WTC11 (cell line): Measurements from ENCODE around the gene SLC2A14. TPM values are rescaled to one million over a fixed set of nuclear protein-coding genes. Genes with fewer than 3 reads are reported as not detected.

Experiments
- ATAC-seq: fragments of 200-7000 bp; cut with Tn5 transposase; 2 replicates; pipeline ENCODE4 v1.10.0; 2021; ENCODE audit warnings: mild to moderate bottlenecking, moderate library complexity
- CTCF ChIA-PET: fragments of 300-600 bp; sonication (Branson Sonifier 250); formaldehyde crosslinking; loops from one replicate; lab custom pipeline; 2021; ENCODE audit warnings: antibody characterized with exemption; lab: Charles Lee
- POLR2A ChIA-PET: fragments of 350-600 bp; sonication (Branson Sonifier 250); formaldehyde crosslinking; loops from one replicate; lab custom pipeline; 2021; ENCODE audit warnings: antibody characterized with exemption; lab: Charles Lee
- DNase-seq: peaks from one replicate; pipeline ENCODE4 v3.0.0; 2021; ENCODE audit warnings: low spot score
- H3K27ac Mint-ChIP-seq: 2 replicates; pipeline ENCODE4 v1.8.0; 2021; ENCODE audit warnings: mixed read lengths
- H3K27me3 Mint-ChIP-seq: 2 replicates; pipeline ENCODE4 v1.8.0; 2021; ENCODE audit warnings: low read depth, mild to moderate bottlenecking, moderate library complexity, mixed read lengths
- H3K36me3 Mint-ChIP-seq: 2 replicates; pipeline ENCODE4 v1.8.0; 2021; ENCODE audit warnings: mixed read lengths
- H3K4me1 Mint-ChIP-seq: 2 replicates; pipeline ENCODE4 v1.8.0; 2022; ENCODE audit warnings: mixed read lengths
- H3K4me3 Mint-ChIP-seq: 2 replicates; pipeline ENCODE4 v1.8.0; 2021; ENCODE audit warnings: mild to moderate bottlenecking, moderate library complexity, mixed read lengths
- H3K9me3 Mint-ChIP-seq: 2 replicates; pipeline ENCODE4 v1.8.0; 2021; ENCODE audit warnings: mixed read lengths
- E2F5 ChIP-seq: sonication (generic); formaldehyde crosslinking; IDR thresholded peaks from 2 replicates; pipeline ENCODE4 v1.8.1; 2022; ENCODE audit warnings: mild to moderate bottlenecking, moderate library complexity, missing genetic modification reagents
- ETV6 ChIP-seq: sonication (generic); formaldehyde crosslinking; IDR thresholded peaks from 2 replicates; pipeline ENCODE4 v1.8.1; 2022; ENCODE audit warnings: mild to moderate bottlenecking, missing genetic modification reagents
- FOXJ3 ChIP-seq: sonication (generic); formaldehyde crosslinking; IDR thresholded peaks from 2 replicates; pipeline ENCODE4 v1.9.0; 2021; ENCODE audit warnings: missing genetic modification reagents, mild to moderate bottlenecking, borderline replicate concordance
- FOXK1 ChIP-seq: sonication (generic); formaldehyde crosslinking; IDR thresholded peaks from 2 replicates; pipeline ENCODE4 v1.8.0; 2022; ENCODE audit warnings: mild to moderate bottlenecking, moderate library complexity, missing genetic modification reagents
- FOXP1 ChIP-seq: sonication (generic); formaldehyde crosslinking; IDR thresholded peaks from 2 replicates; pipeline ENCODE4 v1.8.0; 2022; ENCODE audit warnings: missing genetic modification reagents, mild to moderate bottlenecking, moderate library complexity, borderline replicate concordance
- GTF2I ChIP-seq: fragments of 250-450 bp; sonication (Bioruptor Pico); conservative IDR thresholded peaks from 2 replicates; pipeline ENCODE4 v1.4.0; 2021; ENCODE audit warnings: mild to moderate bottlenecking
- JAZF1 ChIP-seq: fragments of 250-450 bp; sonication (Bioruptor Pico); IDR thresholded peaks from 2 replicates; pipeline ENCODE4 v1.9.0; 2021; ENCODE audit warnings: moderate library complexity, mild to moderate bottlenecking, inconsistent platforms
- KAT7 ChIP-seq: sonication (generic); formaldehyde crosslinking; IDR thresholded peaks from 2 replicates; pipeline ENCODE4 v1.8.1; 2023; ENCODE audit warnings: missing genetic modification reagents, mild to moderate bottlenecking, borderline replicate concordance
- MXD4 ChIP-seq: fragments of 250-450 bp; sonication (Bioruptor Pico); IDR thresholded peaks from 2 replicates; pipeline ENCODE4 v1.8.0; 2021; ENCODE audit warnings: mild to moderate bottlenecking, moderate library complexity, borderline replicate concordance
- MYBL2 ChIP-seq: sonication (generic); formaldehyde crosslinking; IDR thresholded peaks from 2 replicates; pipeline ENCODE4 v1.8.1; 2023; ENCODE audit warnings: mild to moderate bottlenecking, moderate library complexity, missing genetic modification reagents
- NFE2L1 ChIP-seq: sonication (generic); formaldehyde crosslinking; IDR thresholded peaks from 2 replicates; pipeline ENCODE4 v1.8.1; 2023; ENCODE audit warnings: missing genetic modification reagents
- SMAD3 ChIP-seq: sonication (generic); formaldehyde crosslinking; IDR thresholded peaks from 2 replicates; pipeline ENCODE4 v1.8.0; 2022; ENCODE audit warnings: missing genetic modification reagents, mild to moderate bottlenecking, borderline replicate concordance
- SOX15 ChIP-seq: fragments of 250-450 bp; sonication (Bioruptor Pico); IDR thresholded peaks from 2 replicates; pipeline ENCODE4 v1.9.0; 2021; ENCODE audit warnings: mild to moderate bottlenecking
- ZMAT4 ChIP-seq: fragments of 250-450 bp; sonication (Bioruptor Pico); IDR thresholded peaks from 2 replicates; pipeline ENCODE4 v1.9.0; 2021; ENCODE audit warnings: mild to moderate bottlenecking
- ZNF281 ChIP-seq: sonication (generic); formaldehyde crosslinking; IDR thresholded peaks from 2 replicates; pipeline ENCODE4 v1.8.0; 2023; ENCODE audit warnings: mild to moderate bottlenecking, missing genetic modification reagents
- ZNF317 ChIP-seq: sonication (generic); formaldehyde crosslinking; IDR thresholded peaks from 2 replicates; pipeline ENCODE4 v1.8.1; 2023; ENCODE audit warnings: low read depth, mild to moderate bottlenecking, moderate library complexity, missing genetic modification reagents, borderline replicate concordance
- ZNF416 ChIP-seq: fragments of 250-450 bp; sonication (Bioruptor Pico); IDR thresholded peaks from 2 replicates; pipeline ENCODE4 v1.9.0; 2021; ENCODE audit warnings: mild to moderate bottlenecking, inconsistent platforms
- total RNA-seq: library from RNA; stranded (reverse); gene quantifications from 3 replicates; pipeline ENCODE4 v1.2.3, GENCODE V29; 2021
- TF ChIP-seq, protein P1 (sequence below): sonication (generic); formaldehyde crosslinking; IDR thresholded peaks from 2 replicates; pipeline ENCODE4 v1.8.0; 2023; ENCODE audit warnings: missing genetic modification reagents, mild to moderate bottlenecking, borderline replicate concordance
- TF ChIP-seq, protein P2 (sequence below): sonication (generic); formaldehyde crosslinking; IDR thresholded peaks from 2 replicates; pipeline ENCODE4 v1.8.1; 2023; ENCODE audit warnings: mild to moderate bottlenecking, missing genetic modification reagents
- TF ChIP-seq, protein P3 (sequence below): sonication (generic); formaldehyde crosslinking; conservative IDR thresholded peaks from 2 replicates; pipeline ENCODE4 v1.8.1; 2023; ENCODE audit warnings: mild to moderate bottlenecking, low read depth, missing genetic modification reagents, moderate library complexity
- TF ChIP-seq, protein P4 (sequence below): fragments of 250-450 bp; sonication (Bioruptor Pico); IDR thresholded peaks from 2 replicates; pipeline ENCODE4 v1.9.0; 2021; ENCODE audit warnings: mild to moderate bottlenecking

SLC2A14 gene
- total RNA-seq, 1 experiment from 2014 or later: 24.4 TPM

DNA sequence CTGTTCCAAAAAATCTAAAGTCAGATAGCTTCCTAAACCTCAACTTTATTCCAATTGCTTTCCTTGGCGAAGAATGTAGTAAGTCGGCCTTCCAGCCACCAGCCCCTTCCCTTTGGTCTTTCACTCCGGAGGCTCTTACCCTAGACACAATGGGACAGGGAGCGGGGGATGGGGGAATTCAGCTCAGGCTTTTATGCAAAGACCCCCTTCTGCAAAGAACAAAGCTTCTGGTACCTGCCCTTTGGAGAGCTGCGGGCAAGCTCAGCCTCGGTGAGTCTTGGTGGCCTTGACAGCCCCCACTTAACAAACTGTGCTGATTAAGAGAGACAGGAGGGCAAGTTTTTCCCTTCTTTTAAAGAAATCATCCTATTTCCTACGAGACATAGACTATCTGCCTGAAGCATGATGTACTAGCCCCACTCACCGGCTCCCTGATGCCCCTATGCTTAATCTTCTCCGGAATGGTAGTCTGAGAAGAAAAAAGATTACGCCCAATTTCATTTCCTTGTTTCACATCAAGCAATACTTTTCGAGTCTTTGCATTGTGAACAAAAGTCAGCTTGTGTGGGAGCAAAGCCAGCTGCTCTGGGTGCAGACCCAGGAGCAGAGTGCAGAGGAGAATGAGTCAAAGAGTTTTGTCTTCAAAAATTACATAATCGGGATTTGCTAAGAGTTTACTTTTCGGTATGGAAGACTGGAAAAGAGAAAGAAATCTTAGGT lies 85.0 kb downstream of the SLC2A14 start:
- ChIA-PET POLR2A (interaction anchor here (0.6 to 1.5 kb wide), 4 partner anchors 11 to 115 kb away, joined by 3 to 4 read pairs (median 4); no protein-coding TSS in a partner anchor), CTCF (interaction anchor here (0.5 to 1.5 kb wide), 6 partner anchors 17 to 348 kb away, joined by 3 to 5 read pairs (median 3); no protein-coding TSS in a partner anchor)
- ATAC-seq (peak; percentile 87), DNase-seq (peak; percentile 72)
- Mint-ChIP-seq H3K27me3 (no peaks in the 10 kb centered on the region), H3K27ac (peak overlapping the region; percentile 98), H3K36me3 (peaks cover 26% of the 10 kb centered on the region), H3K4me3 (peak overlapping the region; percentile 91), H3K9me3 (no peaks in the 10 kb centered on the region), H3K4me1 (peaks cover 61% of the 10 kb centered on the region)
- TF ChIP-seq GTF2I (no peak), SOX15 (no peak), ZMAT4 (CRISPR knock-in tag) (no peak), MYBL2 (CRISPR knock-in tag) (no peak), ZNF416 (CRISPR knock-in tag) (no peak), ETV6 (peak; percentile 86), JAZF1 (CRISPR knock-in tag) (no peak), FOXK1 (CRISPR knock-in tag) (0 out of 2 replicates have a peak, but pooled peaks have one; percentile 37), SMAD3 (CRISPR knock-in tag) (no peak), FOXP1 (CRISPR knock-in tag) (no peak), ZNF281 (CRISPR knock-in tag) (0 out of 2 replicates have a peak, but pooled peaks have one; percentile 55), ZNF317 (no peak), E2F5 (CRISPR knock-in tag) (no peak), MXD4 (CRISPR knock-in tag) (no peak), NFE2L1 (CRISPR knock-in tag) (no peak), FOXJ3 (CRISPR knock-in tag) (no peak), KAT7 (CRISPR knock-in tag) (no peak)
- TF ChIP-seq, protein P1, sequence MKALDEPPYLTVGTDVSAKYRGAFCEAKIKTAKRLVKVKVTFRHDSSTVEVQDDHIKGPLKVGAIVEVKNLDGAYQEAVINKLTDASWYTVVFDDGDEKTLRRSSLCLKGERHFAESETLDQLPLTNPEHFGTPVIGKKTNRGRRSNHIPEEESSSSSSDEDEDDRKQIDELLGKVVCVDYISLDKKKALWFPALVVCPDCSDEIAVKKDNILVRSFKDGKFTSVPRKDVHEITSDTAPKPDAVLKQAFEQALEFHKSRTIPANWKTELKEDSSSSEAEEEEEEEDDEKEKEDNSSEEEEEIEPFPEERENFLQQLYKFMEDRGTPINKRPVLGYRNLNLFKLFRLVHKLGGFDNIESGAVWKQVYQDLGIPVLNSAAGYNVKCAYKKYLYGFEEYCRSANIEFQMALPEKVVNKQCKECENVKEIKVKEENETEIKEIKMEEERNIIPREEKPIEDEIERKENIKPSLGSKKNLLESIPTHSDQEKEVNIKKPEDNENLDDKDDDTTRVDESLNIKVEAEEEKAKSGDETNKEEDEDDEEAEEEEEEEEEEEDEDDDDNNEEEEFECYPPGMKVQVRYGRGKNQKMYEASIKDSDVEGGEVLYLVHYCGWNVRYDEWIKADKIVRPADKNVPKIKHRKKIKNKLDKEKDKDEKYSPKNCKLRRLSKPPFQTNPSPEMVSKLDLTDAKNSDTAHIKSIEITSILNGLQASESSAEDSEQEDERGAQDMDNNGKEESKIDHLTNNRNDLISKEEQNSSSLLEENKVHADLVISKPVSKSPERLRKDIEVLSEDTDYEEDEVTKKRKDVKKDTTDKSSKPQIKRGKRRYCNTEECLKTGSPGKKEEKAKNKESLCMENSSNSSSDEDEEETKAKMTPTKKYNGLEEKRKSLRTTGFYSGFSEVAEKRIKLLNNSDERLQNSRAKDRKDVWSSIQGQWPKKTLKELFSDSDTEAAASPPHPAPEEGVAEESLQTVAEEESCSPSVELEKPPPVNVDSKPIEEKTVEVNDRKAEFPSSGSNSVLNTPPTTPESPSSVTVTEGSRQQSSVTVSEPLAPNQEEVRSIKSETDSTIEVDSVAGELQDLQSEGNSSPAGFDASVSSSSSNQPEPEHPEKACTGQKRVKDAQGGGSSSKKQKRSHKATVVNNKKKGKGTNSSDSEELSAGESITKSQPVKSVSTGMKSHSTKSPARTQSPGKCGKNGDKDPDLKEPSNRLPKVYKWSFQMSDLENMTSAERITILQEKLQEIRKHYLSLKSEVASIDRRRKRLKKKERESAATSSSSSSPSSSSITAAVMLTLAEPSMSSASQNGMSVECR: no peak
- TF ChIP-seq, protein P2, sequence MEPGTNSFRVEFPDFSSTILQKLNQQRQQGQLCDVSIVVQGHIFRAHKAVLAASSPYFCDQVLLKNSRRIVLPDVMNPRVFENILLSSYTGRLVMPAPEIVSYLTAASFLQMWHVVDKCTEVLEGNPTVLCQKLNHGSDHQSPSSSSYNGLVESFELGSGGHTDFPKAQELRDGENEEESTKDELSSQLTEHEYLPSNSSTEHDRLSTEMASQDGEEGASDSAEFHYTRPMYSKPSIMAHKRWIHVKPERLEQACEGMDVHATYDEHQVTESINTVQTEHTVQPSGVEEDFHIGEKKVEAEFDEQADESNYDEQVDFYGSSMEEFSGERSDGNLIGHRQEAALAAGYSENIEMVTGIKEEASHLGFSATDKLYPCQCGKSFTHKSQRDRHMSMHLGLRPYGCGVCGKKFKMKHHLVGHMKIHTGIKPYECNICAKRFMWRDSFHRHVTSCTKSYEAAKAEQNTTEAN: no peak
- TF ChIP-seq, protein P3, sequence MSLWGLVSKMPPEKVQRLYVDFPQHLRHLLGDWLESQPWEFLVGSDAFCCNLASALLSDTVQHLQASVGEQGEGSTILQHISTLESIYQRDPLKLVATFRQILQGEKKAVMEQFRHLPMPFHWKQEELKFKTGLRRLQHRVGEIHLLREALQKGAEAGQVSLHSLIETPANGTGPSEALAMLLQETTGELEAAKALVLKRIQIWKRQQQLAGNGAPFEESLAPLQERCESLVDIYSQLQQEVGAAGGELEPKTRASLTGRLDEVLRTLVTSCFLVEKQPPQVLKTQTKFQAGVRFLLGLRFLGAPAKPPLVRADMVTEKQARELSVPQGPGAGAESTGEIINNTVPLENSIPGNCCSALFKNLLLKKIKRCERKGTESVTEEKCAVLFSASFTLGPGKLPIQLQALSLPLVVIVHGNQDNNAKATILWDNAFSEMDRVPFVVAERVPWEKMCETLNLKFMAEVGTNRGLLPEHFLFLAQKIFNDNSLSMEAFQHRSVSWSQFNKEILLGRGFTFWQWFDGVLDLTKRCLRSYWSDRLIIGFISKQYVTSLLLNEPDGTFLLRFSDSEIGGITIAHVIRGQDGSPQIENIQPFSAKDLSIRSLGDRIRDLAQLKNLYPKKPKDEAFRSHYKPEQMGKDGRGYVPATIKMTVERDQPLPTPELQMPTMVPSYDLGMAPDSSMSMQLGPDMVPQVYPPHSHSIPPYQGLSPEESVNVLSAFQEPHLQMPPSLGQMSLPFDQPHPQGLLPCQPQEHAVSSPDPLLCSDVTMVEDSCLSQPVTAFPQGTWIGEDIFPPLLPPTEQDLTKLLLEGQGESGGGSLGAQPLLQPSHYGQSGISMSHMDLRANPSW (CRISPR knock-in tag): no peak
- TF ChIP-seq, protein P4, sequence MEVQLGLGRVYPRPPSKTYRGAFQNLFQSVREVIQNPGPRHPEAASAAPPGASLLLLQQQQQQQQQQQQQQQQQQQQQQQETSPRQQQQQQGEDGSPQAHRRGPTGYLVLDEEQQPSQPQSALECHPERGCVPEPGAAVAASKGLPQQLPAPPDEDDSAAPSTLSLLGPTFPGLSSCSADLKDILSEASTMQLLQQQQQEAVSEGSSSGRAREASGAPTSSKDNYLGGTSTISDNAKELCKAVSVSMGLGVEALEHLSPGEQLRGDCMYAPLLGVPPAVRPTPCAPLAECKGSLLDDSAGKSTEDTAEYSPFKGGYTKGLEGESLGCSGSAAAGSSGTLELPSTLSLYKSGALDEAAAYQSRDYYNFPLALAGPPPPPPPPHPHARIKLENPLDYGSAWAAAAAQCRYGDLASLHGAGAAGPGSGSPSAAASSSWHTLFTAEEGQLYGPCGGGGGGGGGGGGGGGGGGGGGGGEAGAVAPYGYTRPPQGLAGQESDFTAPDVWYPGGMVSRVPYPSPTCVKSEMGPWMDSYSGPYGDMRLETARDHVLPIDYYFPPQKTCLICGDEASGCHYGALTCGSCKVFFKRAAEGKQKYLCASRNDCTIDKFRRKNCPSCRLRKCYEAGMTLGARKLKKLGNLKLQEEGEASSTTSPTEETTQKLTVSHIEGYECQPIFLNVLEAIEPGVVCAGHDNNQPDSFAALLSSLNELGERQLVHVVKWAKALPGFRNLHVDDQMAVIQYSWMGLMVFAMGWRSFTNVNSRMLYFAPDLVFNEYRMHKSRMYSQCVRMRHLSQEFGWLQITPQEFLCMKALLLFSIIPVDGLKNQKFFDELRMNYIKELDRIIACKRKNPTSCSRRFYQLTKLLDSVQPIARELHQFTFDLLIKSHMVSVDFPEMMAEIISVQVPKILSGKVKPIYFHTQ (CRISPR knock-in tag): no peak
